ENCODE measurements around the gene FGG.

Gene FGG

DNA sequence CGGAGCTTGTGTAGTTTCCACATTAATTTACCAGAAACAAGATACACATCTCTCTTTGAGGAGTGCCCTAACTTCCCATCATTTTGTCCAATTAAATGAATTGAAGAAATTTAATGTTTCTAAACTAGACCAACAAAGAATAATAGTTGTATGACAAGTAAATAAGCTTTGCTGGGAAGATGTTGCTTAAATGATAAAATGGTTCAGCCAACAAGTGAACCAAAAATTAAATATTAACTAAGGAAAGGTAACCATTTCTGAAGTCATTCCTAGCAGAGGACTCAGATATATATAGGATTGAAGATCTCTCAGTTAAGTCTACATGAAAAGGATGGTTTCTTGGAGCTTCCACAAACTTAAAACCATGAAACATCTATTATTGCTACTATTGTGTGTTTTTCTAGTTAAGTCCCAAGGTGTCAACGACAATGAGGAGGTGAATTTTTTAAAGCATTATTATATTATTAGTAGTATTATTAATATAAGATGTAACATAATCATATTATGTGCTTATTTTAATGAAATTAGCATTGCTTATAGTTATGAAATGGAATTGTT, 49.7 kb downstream of the FGG start, which contains the start of gene FGB:
FGB (plus strand) TSS at position 315 of the 558 bp plus-strand sequence; CDS start at position 323, 8 bp downstream.
- DNase-seq (ENCODE audit: low read depth): no peak
- H3K4me3 ChIP-seq (ENCODE audit: control insufficient read depth, low read depth, low read length): no peak within 1 kb of the TSS

DNA sequence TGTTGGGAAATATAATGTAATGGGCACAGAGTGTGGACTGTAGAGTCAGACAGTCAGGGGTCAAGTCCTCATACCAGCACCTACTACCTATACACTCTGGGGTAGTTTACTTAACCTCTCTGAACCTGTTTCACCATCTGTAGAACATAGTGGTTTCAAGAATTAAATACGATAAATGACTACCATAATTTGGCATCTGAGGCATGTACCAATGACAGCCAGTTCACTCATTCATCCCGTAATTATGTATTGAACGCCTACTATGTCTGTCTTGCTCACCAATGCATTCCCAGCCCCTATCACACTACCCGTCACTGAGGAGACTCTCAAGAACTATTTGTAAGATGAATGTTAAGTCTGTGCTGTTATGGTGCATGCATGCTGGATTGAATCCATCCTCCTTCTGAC, 51.6 kb downstream of the FGG start:
- peak; percentile 17 for DNase-seq (ENCODE audit: low read depth)
- H3K4me3 ChIP-seq (ENCODE audit: control insufficient read depth, low read depth, low read length): no peak overlapping the region
- TF ChIP-seq, protein P1, sequence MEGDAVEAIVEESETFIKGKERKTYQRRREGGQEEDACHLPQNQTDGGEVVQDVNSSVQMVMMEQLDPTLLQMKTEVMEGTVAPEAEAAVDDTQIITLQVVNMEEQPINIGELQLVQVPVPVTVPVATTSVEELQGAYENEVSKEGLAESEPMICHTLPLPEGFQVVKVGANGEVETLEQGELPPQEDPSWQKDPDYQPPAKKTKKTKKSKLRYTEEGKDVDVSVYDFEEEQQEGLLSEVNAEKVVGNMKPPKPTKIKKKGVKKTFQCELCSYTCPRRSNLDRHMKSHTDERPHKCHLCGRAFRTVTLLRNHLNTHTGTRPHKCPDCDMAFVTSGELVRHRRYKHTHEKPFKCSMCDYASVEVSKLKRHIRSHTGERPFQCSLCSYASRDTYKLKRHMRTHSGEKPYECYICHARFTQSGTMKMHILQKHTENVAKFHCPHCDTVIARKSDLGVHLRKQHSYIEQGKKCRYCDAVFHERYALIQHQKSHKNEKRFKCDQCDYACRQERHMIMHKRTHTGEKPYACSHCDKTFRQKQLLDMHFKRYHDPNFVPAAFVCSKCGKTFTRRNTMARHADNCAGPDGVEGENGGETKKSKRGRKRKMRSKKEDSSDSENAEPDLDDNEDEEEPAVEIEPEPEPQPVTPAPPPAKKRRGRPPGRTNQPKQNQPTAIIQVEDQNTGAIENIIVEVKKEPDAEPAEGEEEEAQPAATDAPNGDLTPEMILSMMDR (IDR thresholded peaks at IDR 0.05; ENCODE audit: control insufficient read depth, insufficient read depth, low read depth, low read length, missing control alignments): no peak

More for the DNA sequence above, 49.7 kb downstream of the FGG start, which contains the start of gene FGB:
- TF ChIP-seq, protein P1 (IDR thresholded peaks at IDR 0.05; ENCODE audit: control insufficient read depth, insufficient read depth, low read depth, low read length, missing control alignments): no peak

DNA sequence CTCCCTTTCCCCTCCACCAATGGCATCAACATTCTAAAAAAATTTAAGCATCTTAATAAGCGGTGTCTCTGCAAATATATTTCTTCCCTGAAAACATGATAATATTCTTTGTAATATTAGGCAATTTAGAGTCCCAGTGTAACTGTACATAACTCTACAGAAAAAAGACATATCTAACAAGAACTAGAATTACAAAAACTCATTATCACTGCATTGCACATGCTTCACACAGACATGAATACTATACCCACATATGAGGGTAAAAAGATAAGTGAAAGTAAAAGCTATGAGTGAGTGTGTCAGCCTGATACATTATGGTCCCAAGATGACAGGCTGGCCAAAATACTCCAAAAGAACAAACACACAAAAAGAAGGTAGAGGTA, 52.0 kb downstream of the FGG start:
- TF ChIP-seq, protein P1 (IDR thresholded peaks at IDR 0.05; ENCODE audit: control insufficient read depth, insufficient read depth, low read depth, low read length, missing control alignments): no peak
- H3K4me3 ChIP-seq (ENCODE audit: control insufficient read depth, low read depth, low read length): no peak overlapping the region
- no peak for DNase-seq (ENCODE audit: low read depth)

DNA sequence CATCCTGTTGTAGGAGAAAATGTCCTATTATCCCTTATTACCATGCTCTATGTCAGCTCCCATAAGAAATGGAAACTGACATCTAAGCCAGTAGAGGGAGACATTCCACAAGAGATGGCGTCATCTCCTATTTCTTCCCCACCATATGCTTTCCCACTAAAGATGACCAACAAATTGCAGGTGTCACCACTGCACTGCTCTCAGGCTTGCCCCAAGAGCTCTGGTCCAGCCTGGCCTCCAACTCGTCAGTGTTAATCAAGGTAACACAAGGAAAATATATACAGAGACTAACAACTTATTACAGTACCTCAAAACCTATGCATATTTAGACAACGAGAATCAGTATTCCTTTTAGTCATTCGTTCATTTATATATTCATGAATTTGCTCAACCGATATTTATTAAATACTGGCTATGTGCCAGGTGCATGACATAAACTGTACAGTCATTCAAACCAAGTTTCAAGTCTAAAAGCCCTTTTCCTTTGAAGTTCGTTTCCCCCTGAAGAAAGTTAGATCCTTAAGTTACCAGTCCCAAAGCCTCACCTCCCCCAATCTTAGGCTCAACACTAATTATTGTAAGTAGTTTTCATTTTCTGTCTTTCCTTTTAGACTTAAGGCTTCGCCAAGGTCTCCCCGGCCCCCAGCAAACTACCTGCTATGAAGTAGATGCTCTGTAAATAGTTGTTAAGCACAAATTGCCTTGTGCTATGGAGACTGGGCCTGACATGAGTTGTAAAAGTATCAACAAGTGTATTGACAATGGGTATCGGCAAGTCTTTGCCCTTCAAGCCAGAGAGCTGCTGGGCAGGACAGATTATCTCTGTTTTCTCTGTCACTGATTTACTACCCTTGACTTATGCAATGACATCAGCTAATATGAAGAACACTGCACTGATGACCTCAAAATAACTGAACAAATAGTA, 52.7 kb downstream of the FGG start:
- DNase-seq (ENCODE audit: low read depth): peak; percentile 11
- TF ChIP-seq, protein P1 (IDR thresholded peaks at IDR 0.05; ENCODE audit: control insufficient read depth, insufficient read depth, low read depth, low read length, missing control alignments): peak; percentile 67
- H3K4me3 ChIP-seq (ENCODE audit: control insufficient read depth, low read depth, low read length): no peak overlapping the region

DNA sequence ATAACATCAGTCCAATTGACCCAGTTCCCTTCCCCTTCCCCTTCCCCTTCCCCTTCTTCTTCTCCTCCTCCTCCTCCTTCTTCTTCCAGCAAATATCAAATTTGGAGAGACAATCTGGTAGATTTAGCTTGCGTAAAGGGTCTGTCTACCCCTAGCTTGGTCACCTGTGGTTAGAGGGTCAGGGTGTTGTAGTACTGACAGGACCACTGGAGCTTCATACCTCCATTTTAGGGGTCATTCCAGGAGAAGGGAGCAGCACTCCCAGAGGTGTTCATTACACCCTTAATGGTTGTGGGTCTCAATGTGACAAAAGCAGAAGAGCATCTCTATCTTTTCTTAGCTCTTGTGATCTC, 53.3 kb downstream of the FGG start:
- no peak overlapping the region for H3K4me3 ChIP-seq (ENCODE audit: control insufficient read depth, low read depth, low read length)
- no peak for DNase-seq (ENCODE audit: low read depth)
- TF ChIP-seq, protein P1 (IDR thresholded peaks at IDR 0.05; ENCODE audit: control insufficient read depth, insufficient read depth, low read depth, low read length, missing control alignments): no peak
